OCI-LY3 (cell line): Measurements from ENCODE around the gene DIPK1A.

Source experiments
- CTCF ChIP-seq: fragments of 200-600, 300-600 bp; sonication (generic); IDR thresholded peaks from 2 replicates; pipeline ENCODE4 v1.5.1; 2014; ENCODE audit warnings: antibody characterized with exemption, low read length, low read depth
- EZH2phosphoT487 ChIP-seq: fragments of 200-600 bp; shearing (Covaris generic); IDR thresholded peaks from 2 replicates; pipeline ENCODE4 v1.6.1; 2018; ENCODE audit warnings: antibody characterized with exemption, mixed run types, low read depth

DNA sequence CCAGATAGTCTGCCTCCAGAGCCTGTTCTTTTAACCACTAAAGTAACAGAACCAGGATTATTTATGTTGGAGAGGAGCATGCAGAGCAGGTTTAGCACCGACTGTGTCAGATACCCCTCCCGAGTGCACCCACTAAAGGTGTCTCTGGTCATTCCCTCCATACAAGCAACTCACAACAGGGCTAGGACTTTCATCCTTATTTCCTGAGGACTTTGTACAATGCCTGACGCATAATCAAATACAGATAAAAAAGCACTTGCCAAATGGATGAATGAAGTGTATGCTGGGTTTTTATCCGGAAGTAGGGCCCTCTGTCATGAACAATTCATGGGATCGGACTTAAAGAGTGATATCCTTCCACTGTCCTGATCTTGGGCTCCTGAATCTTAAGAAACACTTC lies 103.4 kb downstream of the DIPK1A start:
- TF ChIP-seq CTCF (no peak), EZH2phosphoT487 (no peak)
